G401.6 (cell line): Measurements from ENCODE around the gene SPEM3.
"Not testable (repeated sequence)": the region's sequence is repeated elsewhere in the genome, so short reads cannot be mapped to it uniquely, and the experiment has no call there.

Experiments used
- FAIRE-seq: peaks from 2 replicates; lab custom pipeline; 2012; peaks lifted over from hg19 to GRCh38; lab: Jason Lieb, UNC

The SPEM3 gene

DNA sequence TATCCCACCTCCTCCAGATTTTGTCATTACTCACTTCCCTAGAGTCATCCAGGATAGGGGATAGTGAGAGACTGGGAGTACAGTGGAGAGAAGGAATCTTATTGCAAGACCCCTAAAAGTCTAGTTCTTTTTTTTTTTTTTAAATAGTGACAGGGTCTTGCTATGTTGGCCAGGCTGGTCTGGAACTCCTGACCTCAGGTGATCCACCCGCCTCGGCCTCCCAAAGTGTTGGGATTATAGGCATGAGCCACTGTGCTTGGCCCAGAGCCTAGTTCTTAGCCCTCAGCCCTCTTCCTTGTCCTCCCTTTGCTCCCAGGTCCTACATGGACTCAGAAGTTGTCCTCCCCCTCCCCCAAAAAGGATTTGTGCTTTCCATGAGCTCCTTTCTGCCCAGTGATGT, 13.5 kb downstream of the SPEM3 start:
- FAIRE-seq: no peak

DNA sequence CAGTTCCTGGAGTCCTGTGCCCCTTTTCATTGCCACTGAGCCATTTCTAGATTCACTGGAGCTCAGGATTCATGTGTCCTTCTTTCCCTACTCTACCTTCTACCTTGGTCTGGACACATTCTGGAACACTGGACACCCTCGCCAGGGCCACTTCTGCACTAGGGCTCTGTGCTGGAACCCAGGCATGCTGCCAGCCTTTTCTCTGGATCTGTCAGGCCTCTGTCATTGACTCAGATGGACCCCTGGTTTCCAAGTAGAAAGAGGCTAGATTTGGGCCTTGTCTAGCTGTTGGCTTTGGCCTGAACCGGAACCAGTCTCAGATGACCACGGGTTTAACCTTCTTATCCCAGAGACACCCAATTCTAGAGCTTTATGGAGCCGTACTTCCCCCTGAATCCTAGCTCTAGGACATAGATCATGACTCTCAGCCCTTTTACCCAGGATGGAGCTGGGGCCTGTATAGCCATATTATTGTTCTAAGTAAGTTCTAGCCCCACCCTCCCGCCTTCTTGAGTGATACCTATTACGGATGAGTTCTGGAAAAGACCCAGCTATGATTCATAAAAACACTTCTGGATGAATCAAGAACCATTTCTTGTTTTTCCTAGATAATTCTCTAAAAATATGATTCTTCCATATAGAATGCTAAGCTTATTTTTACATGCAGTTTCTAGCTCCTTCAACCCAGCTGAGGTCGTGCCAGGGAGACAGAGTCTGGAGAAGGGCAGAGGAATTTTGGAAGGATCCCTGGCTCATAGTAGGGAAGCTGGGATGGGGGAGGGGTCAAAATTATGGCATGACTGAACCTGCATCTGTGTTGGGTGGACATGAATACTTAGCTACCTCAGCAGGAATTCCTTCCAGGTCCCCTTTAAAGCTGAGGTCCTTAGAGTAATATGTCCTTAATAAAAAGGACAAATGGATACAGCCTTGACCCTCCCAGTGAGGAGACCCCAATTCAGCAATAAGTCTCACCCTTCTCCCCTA, 15.1 kb downstream of the SPEM3 start:
- FAIRE-seq: no peak

DNA sequence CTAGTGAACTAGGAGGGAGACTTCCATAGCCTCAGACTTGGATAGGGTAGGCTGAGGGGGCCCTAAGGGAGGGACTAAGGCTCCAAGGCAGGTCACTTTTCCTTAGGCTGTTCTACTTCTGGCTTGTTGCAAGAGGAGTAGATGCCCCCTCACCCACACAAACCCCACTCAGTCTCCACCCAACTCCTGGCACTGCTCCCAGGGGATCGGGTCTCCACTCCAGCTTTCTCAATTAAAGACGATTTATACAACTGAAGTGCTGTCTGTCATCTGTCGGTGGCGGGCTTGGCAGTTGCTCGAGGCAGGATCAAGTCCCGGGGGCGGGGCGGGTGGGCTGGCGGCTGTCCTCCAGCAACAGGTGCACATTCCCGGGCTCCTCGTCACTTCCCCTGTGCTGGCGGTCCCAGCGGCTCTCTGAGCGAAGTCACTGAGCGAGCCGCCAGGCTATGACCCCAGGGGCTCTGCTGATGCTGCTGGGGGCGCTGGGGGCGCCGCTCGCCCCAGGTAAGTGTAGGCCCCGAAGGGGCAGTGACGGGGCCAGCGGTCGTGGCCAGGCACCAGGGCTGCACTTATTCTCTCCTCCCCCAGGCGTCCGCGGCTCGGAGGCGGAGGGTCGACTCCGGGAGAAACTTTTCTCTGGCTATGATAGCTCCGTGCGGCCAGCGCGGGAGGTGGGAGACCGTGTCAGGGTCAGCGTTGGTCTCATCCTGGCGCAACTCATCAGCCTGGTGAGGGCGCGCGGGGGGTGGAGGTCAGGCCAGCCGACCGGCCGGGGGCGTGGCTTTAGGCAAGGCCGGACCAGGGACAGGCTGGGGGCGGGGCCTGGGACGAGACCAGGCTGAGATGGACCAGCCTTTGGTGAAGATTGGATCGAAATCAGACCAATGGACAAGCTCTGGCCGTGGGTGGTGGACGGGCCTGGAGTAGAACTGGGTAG, 16.3 kb downstream of the SPEM3 start, which contains the start of gene CHRNB1:
Gene CHRNB1, plus strand, starts transcription at position 380 of the 937 bp plus-strand sequence. Its CDS starts 67 bp downstream, at position 447.
- no peak for FAIRE-seq

DNA sequence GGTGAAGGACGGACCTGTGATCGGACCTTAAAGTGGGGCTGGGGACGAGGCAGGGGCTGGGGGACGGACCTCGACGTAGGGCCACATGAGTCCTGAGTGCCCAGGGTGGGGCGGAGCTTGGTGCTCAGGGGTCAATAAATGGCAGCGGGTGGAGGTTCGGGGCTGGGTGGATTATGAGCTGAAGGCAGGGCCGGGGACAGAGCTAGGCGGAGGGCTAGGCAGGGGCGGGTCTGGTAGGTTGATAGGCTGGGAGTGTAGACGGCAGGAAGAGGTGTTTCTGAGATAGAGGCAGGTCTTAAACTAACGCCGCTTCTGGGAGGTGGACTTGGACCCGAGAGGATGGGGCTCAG, 16.9 kb downstream of the SPEM3 start:
- no peak for FAIRE-seq

DNA sequence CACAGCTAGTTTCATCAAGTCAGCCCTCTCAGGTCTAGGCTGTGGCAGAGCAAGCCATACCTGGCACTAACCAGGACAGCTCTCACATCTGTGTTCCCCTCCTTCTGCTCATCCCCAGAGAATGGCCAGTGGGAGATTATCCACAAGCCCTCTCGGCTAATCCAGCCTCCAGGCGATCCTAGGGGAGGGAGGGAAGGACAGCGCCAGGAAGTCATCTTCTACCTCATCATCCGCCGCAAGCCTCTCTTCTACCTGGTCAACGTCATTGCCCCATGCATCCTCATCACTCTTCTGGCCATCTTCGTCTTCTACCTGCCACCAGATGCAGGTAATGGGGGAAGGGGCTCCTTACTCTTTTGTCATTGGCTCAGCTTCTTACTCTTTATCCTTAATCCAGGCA, 19.8 kb downstream of the SPEM3 start:
- FAIRE-seq: no peak

DNA sequence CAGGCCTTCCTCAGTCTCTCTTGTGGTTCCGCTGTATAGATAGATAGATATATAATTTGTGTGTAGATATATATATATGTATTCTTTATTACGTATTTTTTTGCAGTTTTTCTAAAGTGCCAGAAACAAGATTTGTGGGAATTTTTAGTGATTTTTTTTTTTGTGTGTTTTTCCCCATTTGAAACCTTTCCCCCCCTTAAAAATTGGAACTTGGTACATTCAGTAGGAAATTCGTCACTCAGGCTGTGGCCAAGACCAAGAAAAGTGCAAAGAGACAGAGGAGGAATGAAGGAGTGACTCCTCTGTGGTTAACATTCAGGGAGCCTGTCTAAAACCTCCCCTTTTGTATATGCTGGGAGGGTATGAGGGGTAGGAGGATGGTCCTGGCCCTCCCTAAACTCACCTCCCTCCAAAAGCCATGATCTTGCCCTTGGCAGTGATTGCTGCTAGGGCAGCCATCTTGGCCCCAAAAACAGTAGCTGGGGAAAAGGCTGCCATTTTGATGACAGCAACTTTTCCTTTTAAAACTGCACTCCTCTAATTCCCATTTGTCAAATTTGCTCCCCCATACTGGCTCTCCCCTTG, 31.4 kb downstream of the SPEM3 start:
- FAIRE-seq: peak; percentile 44

DNA sequence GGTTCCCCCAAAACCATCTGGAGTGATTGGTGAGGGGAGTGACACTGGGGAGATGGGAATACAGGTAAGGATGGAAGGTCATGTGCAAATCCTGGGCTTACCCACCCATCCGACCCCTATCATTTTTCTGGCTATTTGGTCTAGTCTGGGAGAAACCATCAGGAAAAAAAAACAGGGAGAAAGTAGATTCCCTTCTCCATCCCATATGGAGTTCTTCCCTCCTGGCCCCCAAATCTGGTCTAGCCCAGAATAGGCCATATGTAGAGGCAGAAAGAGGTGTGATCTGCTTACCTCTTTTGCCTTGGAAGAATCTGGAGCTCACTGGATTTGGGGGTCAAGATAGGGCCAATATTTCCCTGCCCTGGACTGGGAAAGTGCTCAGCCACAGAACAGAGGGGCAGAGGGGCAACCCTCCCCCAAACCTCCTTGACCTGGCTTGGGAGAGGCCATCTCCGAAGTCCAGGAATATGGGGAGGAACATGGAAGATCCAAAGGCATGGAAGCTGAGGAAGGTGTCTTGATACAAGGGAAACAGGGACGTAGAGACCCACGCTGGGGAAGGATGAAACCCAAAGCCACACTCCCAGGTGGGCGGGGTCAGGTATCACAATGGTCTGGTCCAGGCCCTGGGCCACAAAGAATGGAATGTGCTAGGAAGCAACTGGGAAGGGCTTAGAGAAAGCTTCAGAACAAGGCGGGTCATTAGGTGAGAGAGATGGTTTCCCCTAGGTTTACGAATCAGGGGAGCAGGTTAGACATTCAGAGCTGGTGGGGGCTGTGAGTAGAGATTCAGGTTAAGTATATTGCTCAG, 32.4 kb downstream of the SPEM3 start:
- no peak for FAIRE-seq

DNA sequence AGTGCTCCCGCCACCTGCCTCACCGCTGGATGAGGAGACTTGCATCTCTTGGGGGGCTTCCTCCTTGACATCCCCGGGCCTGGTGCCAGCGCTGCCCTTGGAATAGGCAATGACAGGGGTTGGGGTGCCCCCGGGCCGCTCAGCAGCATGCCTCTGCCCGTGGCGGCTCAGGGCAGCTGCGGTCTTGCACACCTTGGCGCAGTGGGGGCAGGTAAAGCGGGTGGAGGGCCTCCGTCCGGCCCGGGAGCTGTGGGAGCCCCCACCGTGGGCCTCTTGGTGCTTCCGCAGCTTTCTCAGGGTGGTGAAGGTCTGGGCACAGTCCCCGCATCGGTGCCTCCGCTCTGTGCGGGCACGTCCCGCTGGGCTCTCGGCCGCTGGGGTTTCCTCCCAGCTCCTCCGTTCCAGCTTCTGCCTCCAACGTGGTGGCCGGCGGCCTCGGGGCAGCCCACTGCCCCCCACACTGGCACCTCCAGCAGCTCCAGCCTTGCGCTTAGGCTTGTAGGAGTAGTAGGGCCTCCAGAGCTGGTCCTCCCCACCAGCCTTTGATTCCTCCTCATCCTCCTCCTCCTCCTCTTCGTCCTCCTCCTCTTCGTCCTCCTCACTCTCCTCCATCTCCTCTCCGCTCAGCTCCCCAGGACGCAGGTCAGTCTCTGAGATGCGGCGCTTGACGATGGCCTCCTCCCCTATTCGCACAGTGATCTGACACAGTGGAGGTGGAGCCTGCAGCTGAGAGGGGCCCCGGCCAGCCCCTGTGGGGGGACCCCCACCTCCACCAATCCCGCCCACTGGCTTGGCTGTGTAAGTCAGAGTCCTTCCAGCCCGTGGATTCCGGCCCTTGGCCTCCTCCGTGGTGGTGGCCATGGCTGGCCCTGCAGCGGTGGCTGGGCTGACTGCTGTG, 34.1 kb downstream of the SPEM3 start:
- no peak for FAIRE-seq

DNA sequence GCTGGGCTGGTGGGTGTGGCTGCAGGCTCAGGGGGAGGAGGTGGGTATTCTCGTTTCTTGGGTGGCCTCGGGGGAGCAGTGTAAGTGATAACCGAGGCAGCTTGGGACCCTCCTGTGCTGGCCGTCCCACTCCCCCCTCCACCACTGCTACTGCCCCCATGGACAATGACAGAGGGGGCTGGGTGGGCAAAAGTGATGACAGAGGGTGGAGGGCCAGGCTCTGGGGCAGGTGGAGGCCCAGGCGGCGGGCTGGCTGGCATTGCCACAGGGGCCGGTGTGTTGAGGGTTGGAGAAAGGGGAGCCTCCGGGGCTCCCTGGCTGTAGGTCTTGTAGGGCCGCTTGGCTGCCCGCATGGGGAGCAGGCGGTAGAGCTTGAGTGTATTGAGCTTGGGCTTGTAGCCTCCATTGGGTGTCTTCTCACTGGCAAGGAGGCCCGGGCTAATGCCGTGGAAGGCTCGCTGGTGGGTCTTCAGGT, 34.8 kb downstream of the SPEM3 start:
- FAIRE-seq: no peak

DNA sequence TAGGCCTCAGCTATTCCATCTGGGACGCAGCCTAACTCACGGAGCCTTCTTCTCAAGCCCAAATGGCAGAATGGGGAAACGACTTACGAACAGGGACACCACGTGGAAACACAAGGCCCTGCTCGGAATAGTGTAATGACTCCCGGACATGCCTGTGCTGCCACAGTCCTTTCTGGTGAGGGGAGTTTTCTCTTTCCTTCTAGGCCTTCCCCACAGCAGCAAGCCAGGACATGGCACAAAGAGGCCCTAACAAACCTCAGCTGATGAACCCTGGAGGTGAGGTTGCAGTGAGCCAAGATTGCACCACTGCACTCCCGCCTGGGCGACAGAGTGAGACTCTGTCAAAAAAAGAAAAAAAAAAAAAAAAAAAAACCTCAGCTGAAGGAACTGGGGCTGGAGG, 35.4 kb downstream of the SPEM3 start:
- FAIRE-seq: no peak

DNA sequence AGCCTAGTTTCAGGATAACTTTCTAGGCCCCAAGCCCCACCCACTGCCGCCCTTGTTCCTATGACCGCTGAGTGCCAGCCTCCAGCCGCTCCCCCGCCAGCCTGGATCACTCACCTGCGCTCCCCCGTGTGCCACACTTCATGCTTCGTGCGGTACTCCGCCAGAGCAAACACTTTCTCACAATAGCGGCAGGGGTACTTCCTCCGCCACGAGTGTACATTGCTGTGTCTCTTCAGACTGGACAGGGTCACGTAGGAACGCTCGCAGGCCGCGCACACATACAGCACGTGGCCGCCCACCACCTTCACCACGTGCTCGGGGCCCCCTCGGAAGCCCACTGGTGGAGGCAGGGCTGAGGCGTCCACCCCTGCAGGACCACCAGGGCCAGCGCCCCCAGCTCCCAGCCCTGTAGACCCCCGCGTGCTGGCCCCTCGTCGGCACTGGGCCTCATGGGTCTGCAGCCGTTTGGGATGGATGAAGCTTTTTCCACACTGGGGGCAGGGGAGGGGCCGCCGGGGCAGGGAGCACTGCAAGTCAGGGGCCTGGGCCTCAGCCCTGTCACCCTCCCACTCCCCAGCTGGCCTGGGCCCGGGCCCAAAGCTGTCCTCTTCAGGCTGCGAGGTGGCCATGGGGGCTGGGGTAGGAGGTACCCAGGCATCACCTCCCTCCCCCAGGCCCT, 37.1 kb downstream of the SPEM3 start:
- FAIRE-seq: no peak

DNA sequence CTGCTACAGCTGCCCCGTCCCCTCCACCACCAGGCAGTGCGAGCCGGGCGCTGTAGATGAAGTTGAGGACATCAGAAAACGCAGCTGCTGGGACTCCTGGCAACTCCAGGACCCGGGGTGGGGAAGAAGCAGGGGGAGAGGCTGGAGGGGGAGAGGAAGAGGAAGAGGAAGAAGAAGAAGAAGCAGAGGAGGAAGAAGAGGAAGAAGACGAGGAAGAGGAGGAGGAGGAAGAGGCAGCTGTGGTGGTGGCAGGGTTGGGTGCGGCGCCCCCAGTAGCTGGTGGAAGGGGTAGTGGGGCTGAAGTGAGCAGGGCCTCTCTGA, 37.6 kb downstream of the SPEM3 start:
- FAIRE-seq: no peak

DNA sequence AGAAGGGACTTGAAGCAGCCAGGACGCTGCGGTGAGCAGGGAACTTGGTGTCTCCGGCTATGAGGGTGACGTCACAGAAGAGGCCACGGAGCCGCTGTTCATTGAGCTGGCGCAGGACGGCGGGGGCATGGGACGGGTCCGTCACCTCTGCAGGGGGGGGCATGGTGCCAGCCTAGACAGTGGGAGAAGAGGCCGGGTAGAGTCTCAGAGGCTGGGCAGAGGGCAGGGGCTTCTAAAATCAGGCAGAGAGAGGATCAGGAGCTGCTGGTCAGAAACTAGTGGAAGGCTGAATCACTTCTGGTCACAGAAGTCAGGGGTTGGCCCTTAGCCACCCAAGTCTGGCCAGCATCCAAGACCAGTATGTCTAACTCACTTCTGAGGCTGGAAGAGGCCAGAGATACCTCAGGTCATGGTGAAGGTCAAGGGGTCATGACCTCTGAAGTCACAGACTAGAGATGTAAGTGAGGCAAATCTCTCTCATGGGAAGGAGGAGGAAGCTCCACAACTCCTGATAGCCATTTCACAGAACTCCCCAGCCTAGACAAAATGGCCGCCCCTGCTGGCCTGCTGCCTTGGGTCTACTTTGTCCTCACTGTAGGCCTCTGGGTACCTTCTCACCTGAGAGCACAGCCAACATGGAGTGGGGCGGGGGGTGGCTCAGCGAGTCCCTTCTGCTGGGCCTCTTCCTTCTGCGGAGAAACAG, 38.1 kb downstream of the SPEM3 start:
- no peak for FAIRE-seq

DNA sequence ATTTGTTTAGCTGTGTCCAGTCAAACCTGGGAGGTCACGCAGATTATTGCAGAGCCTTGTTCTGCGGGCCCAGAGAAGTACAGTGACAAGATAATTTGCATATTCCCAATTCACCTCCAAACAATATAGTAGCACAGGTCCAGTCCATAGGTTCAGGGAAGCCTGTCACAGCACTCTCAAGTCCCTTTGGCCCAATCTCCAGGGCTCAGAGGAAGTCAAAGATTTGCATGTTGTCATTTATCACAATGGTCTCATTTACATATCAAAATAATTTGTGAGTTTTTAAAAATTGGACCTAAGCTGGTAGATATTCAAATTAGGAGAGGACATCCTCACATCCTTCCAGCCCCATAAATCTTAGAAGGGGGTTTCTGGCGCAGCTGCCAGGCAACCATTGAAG, 38.8 kb downstream of the SPEM3 start:
- FAIRE-seq: no peak

DNA sequence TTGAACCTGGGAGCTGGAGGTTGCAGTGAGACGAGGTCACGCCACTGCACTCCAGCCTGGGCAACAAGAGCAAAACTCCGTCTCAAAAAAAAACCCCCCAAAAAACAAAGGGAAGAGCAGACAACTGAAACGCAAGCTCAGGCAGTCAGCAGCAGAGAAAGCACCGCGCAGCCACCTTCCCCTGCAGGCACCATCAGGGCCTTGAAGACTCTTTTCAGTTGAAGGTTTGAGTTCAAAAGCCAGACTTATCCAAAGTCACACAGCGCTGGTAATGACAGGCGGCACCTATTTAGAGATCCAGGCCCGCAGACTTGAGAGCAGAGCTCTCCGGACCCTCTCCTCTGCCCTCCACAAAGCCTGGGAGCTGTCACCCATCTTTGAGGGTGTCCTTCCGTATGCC, 39.6 kb downstream of the SPEM3 start:
- no peak for FAIRE-seq

DNA sequence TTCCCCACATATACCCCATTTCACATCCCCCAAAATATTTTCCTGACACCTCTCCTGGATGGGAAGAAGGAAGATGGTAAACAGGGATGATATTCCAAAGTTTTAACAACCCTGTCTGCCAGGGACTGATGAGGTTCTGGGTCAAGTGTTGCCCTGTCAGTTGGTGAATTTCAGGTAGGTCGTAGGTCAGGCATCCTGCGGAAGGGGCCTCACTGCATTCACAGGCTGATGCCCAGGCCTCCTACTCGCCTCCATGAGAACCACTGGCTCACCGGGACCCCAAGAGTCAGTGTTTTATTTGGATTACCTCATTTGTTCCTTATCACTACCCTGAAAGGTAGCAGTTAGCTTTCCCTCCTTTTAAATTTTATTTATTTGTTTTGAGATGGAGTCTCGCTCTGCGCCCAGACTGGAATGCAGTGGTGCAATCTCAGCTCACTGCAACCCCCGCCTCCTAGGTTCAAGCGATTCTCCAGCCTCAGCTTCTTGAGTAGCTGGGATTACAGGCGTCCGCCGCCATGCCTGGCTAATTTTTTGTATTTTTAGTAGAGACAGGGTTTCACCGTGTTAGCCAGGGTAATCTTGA, 40.2 kb downstream of the SPEM3 start:
- no peak for FAIRE-seq

DNA sequence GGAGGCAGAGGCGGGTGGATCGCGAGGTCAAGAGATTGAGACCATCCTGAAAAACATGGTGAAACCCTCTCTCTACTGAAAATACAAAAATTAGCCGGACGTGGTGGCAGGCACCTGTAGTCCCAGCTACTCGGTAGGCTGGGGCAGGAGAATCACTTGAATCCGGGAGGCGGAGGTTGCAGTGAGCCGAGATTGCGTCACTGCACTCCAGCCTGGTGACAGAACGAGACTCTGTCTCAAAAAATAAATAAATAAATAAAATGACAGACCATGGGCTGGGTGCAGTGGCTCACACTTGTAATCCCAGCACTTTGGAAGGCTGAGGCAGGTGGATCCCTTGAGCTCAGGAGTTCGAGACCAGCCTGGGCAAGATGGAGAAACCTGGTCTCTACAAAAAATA, 41.2 kb downstream of the SPEM3 start:
- FAIRE-seq: not testable (repeated sequence)

DNA sequence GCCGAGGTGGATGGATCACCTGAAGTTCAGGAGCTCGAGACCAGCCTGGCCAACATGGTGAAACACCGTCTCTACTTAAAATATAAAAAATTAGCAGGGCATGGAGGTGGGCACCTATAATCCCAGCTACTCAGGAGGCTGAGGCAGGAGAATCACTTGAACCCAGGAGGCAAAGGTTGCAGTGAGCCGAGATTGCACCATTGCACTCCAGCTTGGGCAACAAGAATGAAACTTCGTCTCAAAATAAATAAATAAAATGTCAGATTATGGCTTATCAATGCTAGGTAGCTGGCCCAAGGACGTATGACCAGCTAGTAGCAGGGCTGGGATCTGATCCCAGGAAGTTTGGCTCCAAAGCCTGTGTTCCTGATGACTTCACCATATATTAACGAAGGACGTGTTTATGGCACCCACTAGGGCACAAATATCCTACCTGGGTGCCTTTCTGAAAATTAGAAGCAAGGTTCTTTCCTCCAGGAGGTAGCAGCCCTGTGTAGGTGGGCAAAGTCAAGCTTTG, 41.9 kb downstream of the SPEM3 start:
- FAIRE-seq: not testable (repeated sequence)

DNA sequence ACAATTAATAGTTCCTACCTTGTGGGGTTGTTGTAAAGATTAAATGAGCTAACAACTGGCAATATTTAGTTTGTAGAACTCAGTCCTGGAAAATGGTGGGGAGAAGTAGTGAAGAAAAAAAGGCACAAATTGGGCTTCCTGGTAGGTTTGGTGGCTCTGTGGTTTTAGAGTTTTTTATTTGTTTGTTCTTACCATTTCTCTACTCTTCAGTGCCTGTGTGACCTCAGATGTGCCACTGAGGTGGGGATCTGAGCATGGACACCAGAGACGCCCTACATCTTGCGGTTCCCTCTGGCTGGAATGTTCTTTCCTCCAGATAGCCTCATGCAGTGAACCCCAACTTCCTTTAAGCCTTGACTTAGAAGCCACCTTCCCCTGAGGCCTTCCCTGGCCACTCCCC, 43.1 kb downstream of the SPEM3 start:
- no peak for FAIRE-seq
